Subcutaneous adipose tissue (tissue), 4 donors: ENCODE data around the gene ZNF618. TPM values are rescaled to one million over a fixed set of nuclear protein-coding genes. Genes with fewer than 3 reads are reported as not detected.

Experiments
- CTCF ChIP-seq: fragments of 450-650 bp; IDR thresholded peaks from one replicate; pipeline ENCODE4 v1.5.1; 2016; ENCODE audit warnings: low read depth, mild to moderate bottlenecking, control low read depth, antibody characterized with exemption, moderate library complexity
- total RNA-seq, 4 donors: library from RNA; depleted of rRNA; stranded (reverse); fragments of >200 nt; gene quantifications; one replicate each; pipeline ENCODE4 v1.1.0, GENCODE V29; 2016

Gene ZNF618, protein sequence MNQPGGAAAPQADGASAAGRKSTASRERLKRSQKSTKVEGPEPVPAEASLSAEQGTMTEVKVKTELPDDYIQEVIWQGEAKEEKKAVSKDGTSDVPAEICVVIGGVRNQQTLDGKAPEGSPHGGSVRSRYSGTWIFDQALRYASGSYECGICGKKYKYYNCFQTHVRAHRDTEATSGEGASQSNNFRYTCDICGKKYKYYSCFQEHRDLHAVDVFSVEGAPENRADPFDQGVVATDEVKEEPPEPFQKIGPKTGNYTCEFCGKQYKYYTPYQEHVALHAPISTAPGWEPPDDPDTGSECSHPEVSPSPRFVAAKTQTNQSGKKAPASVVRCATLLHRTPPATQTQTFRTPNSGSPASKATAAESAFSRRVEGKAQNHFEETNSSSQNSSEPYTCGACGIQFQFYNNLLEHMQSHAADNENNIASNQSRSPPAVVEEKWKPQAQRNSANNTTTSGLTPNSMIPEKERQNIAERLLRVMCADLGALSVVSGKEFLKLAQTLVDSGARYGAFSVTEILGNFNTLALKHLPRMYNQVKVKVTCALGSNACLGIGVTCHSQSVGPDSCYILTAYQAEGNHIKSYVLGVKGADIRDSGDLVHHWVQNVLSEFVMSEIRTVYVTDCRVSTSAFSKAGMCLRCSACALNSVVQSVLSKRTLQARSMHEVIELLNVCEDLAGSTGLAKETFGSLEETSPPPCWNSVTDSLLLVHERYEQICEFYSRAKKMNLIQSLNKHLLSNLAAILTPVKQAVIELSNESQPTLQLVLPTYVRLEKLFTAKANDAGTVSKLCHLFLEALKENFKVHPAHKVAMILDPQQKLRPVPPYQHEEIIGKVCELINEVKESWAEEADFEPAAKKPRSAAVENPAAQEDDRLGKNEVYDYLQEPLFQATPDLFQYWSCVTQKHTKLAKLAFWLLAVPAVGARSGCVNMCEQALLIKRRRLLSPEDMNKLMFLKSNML
- total RNA-seq = 1 to 10 TPM; 3.7 to 7.7 (median 4.4) TPM

DNA sequence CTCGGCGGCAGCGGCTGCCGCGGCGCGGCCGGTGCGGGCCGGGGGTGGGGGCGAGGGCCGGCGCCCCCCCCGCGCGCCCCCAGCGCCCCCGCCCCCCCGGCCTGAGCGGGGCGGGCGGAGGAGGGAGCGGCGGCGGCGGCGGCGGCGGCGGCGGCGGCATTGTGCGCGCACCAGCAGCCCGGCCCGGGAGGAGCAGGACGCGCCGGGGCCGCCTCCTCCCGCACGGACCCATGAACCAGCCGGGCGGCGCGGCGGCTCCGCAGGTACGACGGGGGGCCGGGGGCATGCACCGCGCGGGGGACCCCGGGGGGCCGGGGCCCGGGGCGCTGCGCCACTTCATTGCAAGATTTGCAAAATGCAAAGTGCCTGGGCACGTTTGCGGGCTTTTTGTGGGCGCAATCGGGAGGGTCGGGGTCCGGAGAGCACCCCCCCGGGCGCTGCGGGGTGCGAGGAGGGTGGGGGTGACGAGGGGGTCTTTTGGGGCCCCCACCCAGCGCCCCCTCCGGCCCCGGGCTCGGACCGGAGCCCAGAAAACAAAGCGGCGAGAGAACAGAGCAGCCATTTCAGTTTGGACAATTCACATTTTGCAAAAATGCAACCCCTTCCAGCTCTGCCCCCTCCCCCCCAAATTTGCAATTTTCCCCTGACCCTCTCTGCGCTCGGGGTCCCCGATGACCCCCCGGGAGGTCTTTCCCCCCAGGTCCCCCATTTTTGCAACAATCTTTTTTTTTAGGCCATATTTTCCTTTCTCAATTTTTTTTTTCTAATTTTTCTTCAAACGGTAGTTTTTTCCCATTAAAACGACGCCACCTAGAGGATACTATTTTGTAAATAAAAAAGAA is at the start of gene ZNF618:
Gene ZNF618, plus strand, starts transcription at position 159 of the 842 bp plus-strand sequence. Its CDS starts 72 bp downstream, at position 231.
- no peak for TF ChIP-seq CTCF

DNA sequence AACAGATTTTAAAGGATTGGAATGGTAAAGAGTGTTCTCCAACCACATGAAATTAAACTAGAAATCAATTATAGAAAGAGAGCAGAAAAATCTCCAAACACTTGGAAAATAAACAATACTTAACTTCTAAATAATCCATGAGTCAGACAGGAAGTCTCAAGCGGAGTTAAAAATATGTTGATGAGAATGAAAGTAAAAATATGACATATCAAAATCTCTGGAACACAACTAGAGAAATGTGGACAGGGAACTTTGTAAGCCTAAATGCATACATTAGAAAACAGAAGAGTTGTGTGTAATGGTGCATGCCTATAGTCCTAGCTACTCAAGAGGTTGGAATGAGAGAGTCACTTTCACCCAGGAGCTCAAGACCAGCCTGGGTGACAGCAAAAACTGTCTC is 47.9 kb upstream of the ZNF618 start:
- no peak for TF ChIP-seq CTCF

DNA sequence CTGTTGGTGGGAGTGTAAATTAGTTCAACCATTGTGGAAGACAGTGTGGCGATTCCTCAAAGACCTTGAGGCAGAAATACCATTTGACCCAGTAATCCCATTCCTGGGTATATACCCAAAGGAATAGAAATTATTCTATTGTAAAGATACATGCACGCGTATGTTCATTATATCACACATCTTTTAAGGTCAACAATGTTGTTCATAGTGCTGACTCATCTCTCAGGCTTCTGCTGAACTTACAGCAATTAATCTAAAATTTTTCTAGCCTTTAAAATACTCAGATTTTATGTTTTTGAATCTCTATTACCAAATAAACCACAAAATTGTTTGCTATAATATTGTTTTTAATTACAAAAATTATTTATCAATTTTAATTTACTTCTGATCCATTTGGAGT is 38.8 kb upstream of the ZNF618 start:
- TF ChIP-seq CTCF = no peak

DNA sequence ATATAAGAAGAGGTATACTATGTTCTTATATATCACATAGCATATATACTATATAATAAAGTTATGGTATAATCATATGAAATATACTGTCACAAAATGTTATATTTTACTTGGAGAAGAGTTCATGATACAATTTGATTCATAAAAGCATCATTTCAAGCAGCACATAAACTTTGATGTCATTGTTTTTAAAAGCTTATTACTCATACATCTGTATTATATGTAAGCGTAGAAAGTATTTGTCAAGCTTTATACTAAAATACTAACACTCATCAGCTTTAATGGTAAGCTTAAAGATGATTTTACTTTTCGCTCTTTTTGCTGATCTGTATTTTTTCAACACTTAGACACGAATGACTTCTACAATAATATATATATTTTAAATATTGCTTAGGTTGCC is 34.0 kb upstream of the ZNF618 start:
- TF ChIP-seq CTCF = no peak

- TF ChIP-seq CTCF = no peak
Measured at GRCh38 chr9:113844466-113844865, 31.6 kb upstream of the ZNF618 start.

GRCh38 chr9:113851359-113851758 is 24.8 kb upstream of the ZNF618 start:
- no peak for TF ChIP-seq CTCF
